MCF 10A (cell line): ENCODE results near the gene TMEM26. TPM values are rescaled to one million over a fixed set of nuclear protein-coding genes. Genes with fewer than 3 reads are reported as not detected.
A peak's percentile ranks its signal among the peaks of the same experiment; 100 is the strongest.

Source experiments
- BruUV-seq: library from RNA; stranded (reverse); fragments of 400-500 nt; replicated peaks from 2 replicates; lab custom pipeline; 2021; lab: Mats Ljungman, UMichigan
- CTCF ChIA-PET: fragments of 300-600 bp; sonication (Branson Sonifier 250); formaldehyde crosslinking; extraction: SDS; loops from one replicate; lab custom pipeline; 2021; ENCODE audit warnings: antibody characterized with exemption, inconsistent platforms; lab: Yijun Ruan, JAX
- POLR2A ChIA-PET: fragments of 300-600, 350-650 bp; sonication (Branson Sonifier 250); formaldehyde crosslinking; extraction: SDS; loops from one replicate; lab custom pipeline; 2020; ENCODE audit warnings: antibody characterized with exemption, inconsistent platforms; lab: Yijun Ruan, JAX
- DNase-seq: peaks from one replicate; pipeline ENCODE4 v3.0.0-alpha.2; 2018; ENCODE audit not compliant: unreplicated experiment
- H3K27ac Mint-ChIP-seq: one replicate; pipeline ENCODE4 v1.8.0; 2022; ENCODE audit warnings: mild to moderate bottlenecking, low read depth, mixed read lengths; ENCODE audit not compliant: unreplicated experiment
- H3K27me3 Mint-ChIP-seq: one replicate; pipeline ENCODE4 v1.8.0; 2022; ENCODE audit warnings: mixed read lengths; ENCODE audit not compliant: insufficient read depth, unreplicated experiment
- H3K36me3 Mint-ChIP-seq: one replicate; pipeline ENCODE4 v1.8.0; 2022; ENCODE audit warnings: mild to moderate bottlenecking, moderate library complexity, mixed read lengths; ENCODE audit not compliant: insufficient read depth, unreplicated experiment
- H3K4me1 Mint-ChIP-seq: one replicate; pipeline ENCODE4 v1.8.0; 2022; ENCODE audit warnings: mixed read lengths; ENCODE audit not compliant: insufficient read depth, unreplicated experiment
- H3K4me3 Mint-ChIP-seq: one replicate; pipeline ENCODE4 v1.8.0; 2022; ENCODE audit warnings: mild to moderate bottlenecking, moderate library complexity, mixed read lengths; ENCODE audit not compliant: unreplicated experiment
- H3K9me3 Mint-ChIP-seq: one replicate; pipeline ENCODE4 v1.8.0; 2022; ENCODE audit warnings: mixed read lengths; ENCODE audit not compliant: unreplicated experiment
- CTCF ChIP-seq: fragments of 200-600 bp; IDR thresholded peaks from one replicate; pipeline ENCODE4 v1.8.0; 2022; ENCODE audit warnings: antibody characterized with exemption, mild to moderate bottlenecking; ENCODE audit not compliant: unreplicated experiment
- intact Hi-C: fragments of 100-400 bp; cut with micrococcal nuclease; formaldehyde crosslinking; loops from 2 replicates; pipeline ENCODE4 v1.14.1; 2022
- total RNA-seq: library from RNA; stranded (reverse); gene quantifications from 2 replicates; pipeline ENCODE4 v1.2.3, GENCODE V29; 2022

Gene TMEM26
- total RNA-seq, 1 experiment from 2014 or later = not detected

GRCh38 chr10:61399406-61399805 lies 53.8 kb downstream of the TMEM26 start:
- CTCF ChIA-PET = interaction anchor here (1.0 kb wide), 1 partner anchor 500 kb away, joined by 3 read pairs; no protein-coding TSS in a partner anchor

GRCh38 chr10:61398366-61399129 lies 54.6 kb downstream of the TMEM26 start:
- ChIA-PET POLR2A (interaction anchor here (0.7 to 3.0 kb wide), 6 partner anchors 7 to 651 kb away, joined by 3 to 15 read pairs (median 4); no protein-coding TSS in a partner anchor), CTCF (interaction anchor here (1.0 kb wide), 1 partner anchor 500 kb away, joined by 3 read pairs; no protein-coding TSS in a partner anchor)
- no peak for TF ChIP-seq CTCF
- Mint-ChIP-seq H3K27ac (no peak overlapping the region), H3K36me3 (no peaks in the 10 kb centered on the region), H3K27me3 (no peaks in the 10 kb centered on the region), H3K4me1 (peaks cover 8% of the 10 kb centered on the region), H3K4me3 (no peak overlapping the region), H3K9me3 (no peaks in the 10 kb centered on the region)
- intact Hi-C loops = no loop called here
- BruUV-seq = no TSS peak
- DNase-seq = no peak

More at GRCh38 chr10:61399406-61399805, 53.8 kb downstream of the TMEM26 start:
- no peak overlapping the region for H3K4me3 Mint-ChIP-seq
- H3K36me3 Mint-ChIP-seq = no peaks in the 10 kb centered on the region
- DNase-seq = peak; percentile 1
- H3K27me3 Mint-ChIP-seq = no peaks in the 10 kb centered on the region
- H3K27ac Mint-ChIP-seq = no peak overlapping the region
- no peak for TF ChIP-seq CTCF
- no peaks in the 10 kb centered on the region for H3K9me3 Mint-ChIP-seq
- intact Hi-C loops = no loop called here
- H3K4me1 Mint-ChIP-seq = peaks cover 8% of the 10 kb centered on the region
- BruUV-seq = no TSS peak
- POLR2A ChIA-PET = interaction anchor here (0.8 kb wide), 1 partner anchor 8 kb away, joined by 4 read pairs; no protein-coding TSS in a partner anchor

GRCh38 chr10:61397175-61397986 lies 55.8 kb downstream of the TMEM26 start:
- DNase-seq = peak; percentile 64
- Mint-ChIP-seq H3K27me3 (no peaks in the 10 kb centered on the region), H3K4me3 (peak overlapping the region; percentile 58), H3K27ac (peak overlapping the region; percentile 73), H3K4me1 (peaks cover 8% of the 10 kb centered on the region), H3K9me3 (no peaks in the 10 kb centered on the region), H3K36me3 (no peaks in the 10 kb centered on the region)
- no peak for TF ChIP-seq CTCF
- intact Hi-C loops = no loop called here
- no TSS peak for BruUV-seq
- ChIA-PET CTCF (no interaction called here), POLR2A (interaction anchor here (0.5 to 3.0 kb wide), 8 partner anchors 22 to 1409 kb away, joined by 3 to 15 read pairs (median 3); partner anchors contain the start of gene TMEM26)

- H3K27me3 Mint-ChIP-seq = no peaks in the 10 kb centered on the region
- intact Hi-C loops = no loop called here
- CTCF ChIA-PET = no interaction called here
- TF ChIP-seq CTCF = no peak
- POLR2A ChIA-PET = interaction anchor here (0.6 kb wide), 1 partner anchor 8 kb away, joined by 4 read pairs; no protein-coding TSS in a partner anchor
- BruUV-seq = no TSS peak
- no peak for DNase-seq
- H3K4me1 Mint-ChIP-seq = no peaks in the 10 kb centered on the region
- no peak overlapping the region for H3K27ac Mint-ChIP-seq
- no peaks in the 10 kb centered on the region for H3K36me3 Mint-ChIP-seq
- peaks cover 8% of the 10 kb centered on the region for H3K9me3 Mint-ChIP-seq
- no peak overlapping the region for H3K4me3 Mint-ChIP-seq
These were observed 61.9 kb downstream of the TMEM26 start for GRCh38 chr10:61391281-61391680.
